Epithelial cell of proximal tubule (primary cell): Measurements from ENCODE around the gene HSD17B11. TPM values are rescaled to one million over a fixed set of nuclear protein-coding genes. Genes with fewer than 3 reads are reported as not detected.
"Not testable (repeated sequence)": the region's sequence is repeated elsewhere in the genome, so short reads cannot be mapped to it uniquely, and the experiment has no call there.

ENCODE experiments used
- DNase-seq: peaks from one replicate; pipeline ENCODE4 v3.0.0-alpha.2; 2011; ENCODE audit warnings: low read depth
- H3K4me3 ChIP-seq: 2 replicates; pipeline ENCODE4 v1.5.1; 2011; ENCODE audit warnings: low read depth, mild to moderate bottlenecking, low read length
- CTCF ChIP-seq: conservative IDR thresholded peaks from 2 replicates; pipeline ENCODE4 v1.5.1; 2012; ENCODE audit warnings: low read depth, mild to moderate bottlenecking, low read length
- total RNA-seq: library from RNA; depleted of rRNA; stranded (reverse); fragments of >200 nt; gene quantifications from 2 replicates; pipeline ENCODE4 v1.2.3, GENCODE V29; 2015

The HSD17B11 gene
- total RNA-seq, 1 donor from 2014 or later = 19.4 TPM

GRCh38 chr4:87388901-87389300, 2.1 kb downstream of the HSD17B11 start:
- DNase-seq = no peak
- TF ChIP-seq CTCF = no peak
- H3K4me3 ChIP-seq = peak overlapping the region; percentile 76

DNA sequence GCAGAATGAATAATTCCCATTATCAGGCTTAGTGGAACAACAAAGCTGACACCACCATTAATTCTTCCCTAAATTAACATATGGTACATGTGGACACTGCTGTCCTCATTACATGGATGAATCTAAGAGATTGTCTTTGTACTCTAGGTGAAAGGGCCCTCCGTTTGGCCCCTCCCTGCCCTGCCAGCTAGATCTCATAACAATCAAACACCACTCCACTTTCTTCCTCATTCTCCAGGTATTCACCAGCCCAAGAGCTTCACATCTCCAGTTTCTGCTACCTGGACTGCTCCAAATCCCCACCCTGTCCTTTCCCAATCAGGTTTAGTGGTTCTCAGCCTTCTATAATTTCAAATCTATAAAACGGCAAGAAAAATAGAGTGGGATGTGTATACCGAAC, 3.8 kb downstream of the HSD17B11 start:
- no peak for DNase-seq
- TF ChIP-seq CTCF = no peak

DNA sequence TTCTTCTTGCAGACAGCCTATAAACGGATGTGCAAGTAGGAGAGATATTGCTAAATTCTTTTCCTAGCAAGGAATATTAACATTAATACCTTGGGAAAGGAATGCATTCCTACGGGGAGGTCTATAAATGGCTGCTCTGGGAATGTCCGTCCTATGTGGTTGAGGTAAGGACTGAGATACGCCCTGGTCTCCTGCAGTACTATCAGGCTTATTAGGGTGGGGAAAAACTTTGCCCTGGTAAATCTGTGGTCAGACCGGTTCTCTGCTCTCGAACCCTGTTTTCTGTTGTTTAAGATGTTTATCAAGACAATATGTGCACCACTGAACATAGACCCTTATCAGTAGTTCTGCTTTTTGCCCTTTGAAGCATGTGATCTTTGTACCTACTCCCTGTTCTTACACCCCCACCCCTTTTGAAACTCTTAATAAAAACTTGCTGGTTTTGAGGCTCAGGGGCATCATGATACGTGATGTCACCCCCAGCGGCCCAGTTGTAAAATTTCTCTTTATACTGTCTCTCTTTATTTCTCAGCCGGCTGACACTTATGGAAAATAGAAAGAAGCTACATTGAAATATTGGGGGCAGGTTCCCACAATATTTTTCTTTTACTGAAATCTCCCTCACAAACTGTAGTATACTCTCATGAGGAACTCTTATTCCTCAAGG, 6.4 kb downstream of the HSD17B11 start:
- not testable (repeated sequence) for H3K4me3 ChIP-seq, DNase-seq

More for the DNA sequence above, 3.8 kb downstream of the HSD17B11 start:
- no peak overlapping the region for H3K4me3 ChIP-seq

GRCh38 chr4:87382931-87383330, 8.1 kb downstream of the HSD17B11 start:
- no peak for TF ChIP-seq CTCF
- no peak for DNase-seq
- no peak overlapping the region for H3K4me3 ChIP-seq

GRCh38 chr4:87382116-87382515, 8.9 kb downstream of the HSD17B11 start:
- DNase-seq = no peak
- no peak for TF ChIP-seq CTCF
- H3K4me3 ChIP-seq = no peak overlapping the region

DNA sequence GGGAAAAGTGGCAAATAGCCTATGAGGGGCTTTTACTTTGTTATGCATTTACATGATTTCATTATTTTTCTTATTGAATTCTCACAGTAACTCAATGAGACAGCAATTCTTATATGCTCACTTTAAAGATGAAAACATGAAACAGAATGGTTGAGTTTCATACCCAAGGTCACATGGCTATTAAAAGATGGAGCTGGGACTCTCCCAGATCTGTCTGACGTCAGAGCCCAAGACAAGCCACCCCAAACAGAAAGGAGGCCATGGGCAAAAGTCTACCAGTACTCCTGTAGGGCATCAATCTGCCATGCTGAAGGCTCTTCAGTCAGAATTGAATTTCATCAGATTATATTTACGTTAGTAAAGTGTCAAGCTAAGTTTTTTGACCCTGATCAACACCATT, 13.2 kb downstream of the HSD17B11 start:
- DNase-seq = no peak
- TF ChIP-seq CTCF = no peak
- H3K4me3 ChIP-seq = no peak overlapping the region

- DNase-seq = peak; percentile 53
- TF ChIP-seq CTCF = peak; percentile 74
- no peak overlapping the region for H3K4me3 ChIP-seq
These were observed 15.2 kb downstream of the HSD17B11 start for GRCh38 chr4:87375719-87376291.
